Measurements from ENCODE around the gene BHLHE23.

DNA sequence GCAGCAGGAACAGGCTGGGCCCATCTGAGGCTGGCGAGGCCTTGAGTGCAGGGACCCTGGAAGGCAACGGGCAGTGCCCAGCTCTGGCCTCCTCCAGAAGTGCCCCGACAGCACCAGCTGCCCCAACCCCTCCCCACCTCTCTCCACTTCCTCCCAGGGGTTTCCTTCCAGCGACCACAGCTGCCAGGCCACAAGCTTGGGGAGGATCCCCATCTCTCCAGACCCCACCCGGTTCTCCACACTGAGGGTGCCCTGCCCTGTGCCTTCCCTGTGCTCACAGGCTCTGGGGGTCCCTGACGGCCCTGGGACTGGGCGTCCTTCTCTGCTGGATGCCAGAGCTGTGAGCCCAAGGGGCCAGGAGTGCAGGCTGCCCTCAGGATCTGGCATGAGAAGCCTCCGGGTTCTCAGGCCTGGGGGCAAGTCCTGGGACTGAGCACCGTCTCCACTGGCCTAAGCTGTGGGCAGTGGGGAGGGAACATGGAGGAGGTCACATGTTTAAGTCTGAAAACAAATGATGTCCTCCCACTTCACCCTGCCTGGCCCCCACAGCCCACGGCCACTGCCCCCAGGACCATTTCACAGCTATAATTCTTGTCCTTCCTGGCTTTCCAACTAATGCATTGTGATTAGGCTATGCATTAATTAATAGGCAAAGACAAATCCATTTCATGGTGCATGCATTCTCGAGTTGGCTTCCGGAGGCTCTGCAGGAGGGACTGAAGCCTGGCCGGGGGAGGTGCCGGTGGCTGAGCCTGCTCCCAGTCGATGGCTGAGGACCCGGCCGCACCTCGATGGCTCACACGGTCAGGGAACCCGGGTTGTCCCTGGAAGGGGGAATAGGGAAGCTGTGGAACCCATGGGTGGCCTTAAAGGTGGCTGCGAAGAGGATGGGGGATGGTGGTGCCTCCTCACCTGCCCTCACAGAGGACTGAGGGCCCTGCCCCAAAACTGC is 24.4 kb downstream of the BHLHE23 start:
- TF ChIP-seq, protein P1, sequence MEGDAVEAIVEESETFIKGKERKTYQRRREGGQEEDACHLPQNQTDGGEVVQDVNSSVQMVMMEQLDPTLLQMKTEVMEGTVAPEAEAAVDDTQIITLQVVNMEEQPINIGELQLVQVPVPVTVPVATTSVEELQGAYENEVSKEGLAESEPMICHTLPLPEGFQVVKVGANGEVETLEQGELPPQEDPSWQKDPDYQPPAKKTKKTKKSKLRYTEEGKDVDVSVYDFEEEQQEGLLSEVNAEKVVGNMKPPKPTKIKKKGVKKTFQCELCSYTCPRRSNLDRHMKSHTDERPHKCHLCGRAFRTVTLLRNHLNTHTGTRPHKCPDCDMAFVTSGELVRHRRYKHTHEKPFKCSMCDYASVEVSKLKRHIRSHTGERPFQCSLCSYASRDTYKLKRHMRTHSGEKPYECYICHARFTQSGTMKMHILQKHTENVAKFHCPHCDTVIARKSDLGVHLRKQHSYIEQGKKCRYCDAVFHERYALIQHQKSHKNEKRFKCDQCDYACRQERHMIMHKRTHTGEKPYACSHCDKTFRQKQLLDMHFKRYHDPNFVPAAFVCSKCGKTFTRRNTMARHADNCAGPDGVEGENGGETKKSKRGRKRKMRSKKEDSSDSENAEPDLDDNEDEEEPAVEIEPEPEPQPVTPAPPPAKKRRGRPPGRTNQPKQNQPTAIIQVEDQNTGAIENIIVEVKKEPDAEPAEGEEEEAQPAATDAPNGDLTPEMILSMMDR (IDR thresholded peaks at IDR 0.05 in 2 of 3, conservative IDR thresholded peaks at IDR 0.05 in 1 of 3; ENCODE audit: borderline replicate concordance in 1 of 3, insufficient read depth in 1 of 3, low read depth in 2 of 3, low read length in 2 of 3) = no peak
- TF ChIP-seq POLR2A (IDR thresholded peaks at IDR 0.05; ENCODE audit: borderline replicate concordance, extremely low read depth, insufficient read depth, insufficient read length) (no peak), CEBPB (IDR thresholded peaks at IDR 0.05; ENCODE audit: low read depth) (no peak), RAD21 (IDR thresholded peaks at IDR 0.05; ENCODE audit: low read depth) (no peak)
- TF ChIP-seq, protein P2, sequence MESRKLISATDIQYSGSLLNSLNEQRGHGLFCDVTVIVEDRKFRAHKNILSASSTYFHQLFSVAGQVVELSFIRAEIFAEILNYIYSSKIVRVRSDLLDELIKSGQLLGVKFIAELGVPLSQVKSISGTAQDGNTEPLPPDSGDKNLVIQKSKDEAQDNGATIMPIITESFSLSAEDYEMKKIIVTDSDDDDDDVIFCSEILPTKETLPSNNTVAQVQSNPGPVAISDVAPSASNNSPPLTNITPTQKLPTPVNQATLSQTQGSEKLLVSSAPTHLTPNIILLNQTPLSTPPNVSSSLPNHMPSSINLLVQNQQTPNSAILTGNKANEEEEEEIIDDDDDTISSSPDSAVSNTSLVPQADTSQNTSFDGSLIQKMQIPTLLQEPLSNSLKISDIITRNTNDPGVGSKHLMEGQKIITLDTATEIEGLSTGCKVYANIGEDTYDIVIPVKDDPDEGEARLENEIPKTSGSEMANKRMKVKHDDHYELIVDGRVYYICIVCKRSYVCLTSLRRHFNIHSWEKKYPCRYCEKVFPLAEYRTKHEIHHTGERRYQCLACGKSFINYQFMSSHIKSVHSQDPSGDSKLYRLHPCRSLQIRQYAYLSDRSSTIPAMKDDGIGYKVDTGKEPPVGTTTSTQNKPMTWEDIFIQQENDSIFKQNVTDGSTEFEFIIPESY (IDR thresholded peaks at IDR 0.05; ENCODE audit: extremely low read depth, insufficient replicate concordance, low read length) = no peak

Measured in HCT116 (cell line).